HG02852 (cell line): ENCODE results near the gene ZNF22.

Experiments
- ATAC-seq: cut with Tn5 transposase; IDR thresholded peaks from one replicate; pipeline ENCODE4 v1.9.1; 2021; ENCODE audit warnings: mild to moderate bottlenecking, moderate library complexity; ENCODE audit not compliant: unreplicated experiment

The ZNF22 gene

GRCh38 chr10:44975431-44976331 is 25.0 kb upstream of the ZNF22 start:
- ATAC-seq: no peak

- ATAC-seq: no peak
These were observed 24.1 kb upstream of the ZNF22 start for GRCh38 chr10:44976352-44977198.

GRCh38 chr10:44977287-44978212 is 23.2 kb upstream of the ZNF22 start:
- ATAC-seq: no peak

- no peak for ATAC-seq
These were observed 22.5 kb upstream of the ZNF22 start for GRCh38 chr10:44978213-44978569.

GRCh38 chr10:44978570-44979280 is 22.0 kb upstream of the ZNF22 start, which contains the start of gene DEPP1:
DEPP1 (minus strand) TSS chr10:44978809; CDS start chr10:44978030, 779 bp downstream.
- no peak for ATAC-seq

- ATAC-seq: no peak
These were observed 21.2 kb upstream of the ZNF22 start for GRCh38 chr10:44979281-44980191.

GRCh38 chr10:44980309-44981171 is 20.2 kb upstream of the ZNF22 start:
- no peak for ATAC-seq

GRCh38 chr10:44981172-44982113 is 19.3 kb upstream of the ZNF22 start:
- ATAC-seq: peak; percentile 68

GRCh38 chr10:44982114-44982460 is 18.6 kb upstream of the ZNF22 start:
- no peak for ATAC-seq

- no peak for ATAC-seq
These were observed 18.2 kb upstream of the ZNF22 start for GRCh38 chr10:44982496-44982895.

- ATAC-seq: no peak
These were observed 17.4 kb upstream of the ZNF22 start for GRCh38 chr10:44983066-44983894.

GRCh38 chr10:44983895-44984278 is 16.8 kb upstream of the ZNF22 start:
- ATAC-seq: no peak

GRCh38 chr10:44984671-44985101 is 16.0 kb upstream of the ZNF22 start:
- no peak for ATAC-seq

- ATAC-seq: no peak
These were observed 15.5 kb upstream of the ZNF22 start for GRCh38 chr10:44985175-44985681.

- ATAC-seq: no peak
These were observed 14.5 kb upstream of the ZNF22 start for GRCh38 chr10:44986179-44986578.

- no peak for ATAC-seq
These were observed 14.1 kb upstream of the ZNF22 start for GRCh38 chr10:44986670-44987069.
